GM19328 (cell line): Measurements from ENCODE around the gene ATP7B.

Experiments used
- ATAC-seq: cut with Tn5 transposase; IDR thresholded peaks from one replicate; pipeline ENCODE4 v1.9.1; 2021; ENCODE audit warnings: mild to moderate bottlenecking, moderate library complexity; ENCODE audit not compliant: unreplicated experiment

ATP7B gene

DNA sequence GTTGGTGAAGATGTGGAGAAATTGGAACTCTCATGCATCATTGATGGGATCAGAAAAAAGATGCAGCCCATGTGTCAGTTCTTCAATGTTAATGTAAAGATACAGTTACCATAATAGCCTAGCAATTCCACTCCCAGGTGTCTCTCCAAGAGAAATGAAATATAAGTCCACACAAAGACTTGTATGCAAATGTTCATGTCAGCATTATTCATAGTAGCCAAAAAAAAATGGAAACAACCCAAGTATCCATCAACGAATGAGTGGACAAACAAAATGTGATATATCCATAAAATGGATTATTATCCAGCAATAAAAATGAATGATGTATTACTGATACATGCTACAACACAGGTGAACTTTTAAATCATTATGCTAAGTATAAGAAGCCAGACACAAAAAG lies 110.8 kb downstream of the ATP7B start:
- ATAC-seq = no peak

DNA sequence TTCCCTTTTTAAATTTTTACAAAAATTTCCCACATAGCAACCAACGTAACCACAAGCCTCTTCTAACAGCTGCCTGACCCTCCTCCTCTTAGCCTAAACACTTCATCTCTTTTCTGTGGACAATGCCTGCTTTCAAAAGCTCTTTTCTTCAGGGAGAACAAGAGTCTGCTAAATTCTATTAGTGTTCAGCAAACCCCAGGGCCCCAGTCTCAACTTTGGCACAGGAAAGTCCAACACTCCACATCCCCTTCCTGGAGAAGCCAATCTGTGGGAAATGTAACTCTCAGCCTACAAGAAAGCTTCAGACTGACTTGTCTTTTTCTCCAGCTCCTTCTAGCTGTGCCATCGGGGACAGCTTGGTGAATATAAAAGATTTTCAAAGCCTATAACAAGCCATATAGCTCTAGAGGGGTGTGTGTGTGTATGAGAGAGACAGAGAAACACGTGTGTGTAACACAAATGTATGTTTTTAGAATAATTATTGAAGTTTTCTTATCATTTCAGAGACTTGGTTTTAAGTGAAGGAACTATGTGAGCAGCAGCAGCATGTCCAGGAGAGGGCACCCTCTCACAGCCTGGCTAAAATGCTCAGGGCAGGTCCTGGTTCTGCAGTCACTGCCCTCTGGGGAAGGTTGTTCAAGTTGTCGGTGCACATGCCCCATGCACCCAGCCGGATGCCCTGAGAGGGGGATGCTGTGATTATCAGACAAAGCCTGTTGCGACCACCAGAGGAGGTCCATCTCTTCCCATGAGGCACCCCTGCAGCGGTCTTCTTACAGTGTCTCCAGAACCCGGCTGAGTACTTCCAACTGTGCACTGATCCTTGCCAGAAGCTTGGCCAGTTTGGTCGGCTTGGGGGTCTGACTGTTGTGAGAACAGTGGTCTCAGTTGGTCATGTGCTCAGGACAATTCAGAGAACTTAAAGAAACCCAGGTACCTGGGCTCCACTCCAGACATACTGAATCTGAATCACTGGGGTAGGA lies 115.1 kb downstream of the ATP7B start:
- ATAC-seq = no peak

DNA sequence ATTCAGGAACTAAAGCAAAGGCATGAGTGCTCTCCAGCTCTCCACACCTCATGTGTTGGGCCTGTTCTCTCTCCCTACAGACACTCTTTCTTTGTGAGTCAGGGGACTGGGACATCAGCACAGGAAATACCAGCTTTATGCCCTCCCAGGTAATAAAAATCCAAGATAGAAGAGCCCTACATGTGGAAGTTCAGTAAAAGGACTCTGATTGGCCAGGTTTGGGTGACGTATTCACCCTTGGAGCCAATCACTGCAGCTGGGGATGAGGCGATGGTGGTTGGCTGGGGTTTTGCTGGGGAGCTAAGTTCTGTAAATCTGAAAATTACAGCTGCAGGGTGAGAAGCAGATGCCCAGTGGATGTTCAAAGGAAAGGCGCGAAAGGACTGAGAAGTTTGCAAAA lies 117.0 kb downstream of the ATP7B start:
- ATAC-seq = no peak

DNA sequence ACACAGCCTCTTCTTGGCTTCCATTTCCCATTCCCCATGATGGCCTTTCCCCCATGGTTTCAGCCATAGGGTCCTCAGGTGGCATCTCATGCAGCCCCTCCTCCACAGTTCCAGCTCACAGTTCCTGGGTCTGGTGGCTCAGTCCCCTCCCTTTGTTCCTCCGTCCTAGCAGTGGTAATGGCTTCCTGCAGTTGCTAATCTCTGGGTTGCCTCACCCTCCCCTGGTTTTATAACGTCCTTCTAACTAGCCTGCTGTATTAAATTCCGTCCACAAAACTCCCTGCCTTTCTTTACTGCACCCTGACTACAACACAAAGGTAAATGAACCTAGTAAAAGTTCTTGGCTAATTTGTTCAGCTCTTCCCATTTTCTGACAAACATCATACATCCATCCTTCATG lies 118.6 kb downstream of the ATP7B start:
- ATAC-seq = no peak

DNA sequence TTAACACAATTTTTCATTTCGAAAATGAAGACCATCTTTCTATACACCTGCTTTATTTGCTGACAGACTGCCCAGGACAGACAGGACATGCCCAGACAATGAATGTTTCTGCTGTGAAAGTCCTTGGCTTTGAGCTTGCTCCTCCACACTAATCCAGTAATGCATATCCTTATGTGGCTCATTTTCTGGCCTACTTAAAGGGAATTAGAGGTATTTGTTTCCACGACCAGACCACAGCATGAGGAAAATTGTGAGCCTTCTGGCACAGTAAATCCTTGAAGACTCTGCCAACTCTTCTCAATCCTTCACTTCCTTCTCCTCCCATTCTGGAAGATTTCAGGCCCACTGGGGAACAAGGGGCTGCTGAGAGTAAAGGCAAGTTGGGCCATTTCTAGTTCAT lies 123.8 kb downstream of the ATP7B start:
- ATAC-seq = no peak

DNA sequence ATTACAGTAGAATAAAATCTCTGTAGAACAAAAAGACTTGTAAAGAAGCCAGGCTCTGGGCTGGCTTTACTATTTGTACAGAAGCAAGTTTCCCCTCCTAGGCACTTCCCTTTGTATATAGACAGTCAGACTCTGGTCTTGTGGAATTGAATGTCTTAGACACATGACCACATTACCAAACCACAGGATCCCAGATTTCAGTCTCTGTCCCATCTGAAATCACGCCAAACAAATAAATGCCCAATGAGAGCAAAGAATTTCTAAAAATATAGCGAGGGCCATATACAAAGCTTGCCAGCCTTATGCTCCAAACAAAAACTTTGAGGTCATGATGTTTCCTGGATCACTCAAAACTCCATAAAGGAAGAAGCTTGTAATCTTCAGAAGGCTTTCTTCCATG lies 125.6 kb downstream of the ATP7B start:
- no peak for ATAC-seq

DNA sequence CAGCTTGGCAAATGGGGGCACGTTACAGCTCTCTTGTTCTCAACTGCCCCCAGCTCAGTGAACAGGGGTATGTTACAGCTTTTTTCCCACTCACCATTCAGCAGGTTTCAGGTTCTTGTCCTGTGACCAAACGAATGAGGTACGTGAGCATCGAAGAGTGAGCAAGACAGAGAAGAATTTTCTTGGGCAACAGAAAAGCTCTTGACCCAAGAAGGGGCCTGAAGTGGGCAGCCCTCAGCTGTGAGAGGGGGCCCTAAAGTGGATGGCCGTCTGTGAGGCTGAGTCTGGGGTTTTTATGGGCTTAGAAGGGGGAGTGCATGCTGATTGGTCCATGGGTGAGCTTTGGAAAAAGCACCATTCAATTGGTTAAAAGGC lies 128.0 kb downstream of the ATP7B start:
- ATAC-seq = no peak
